Inflammatory macrophage treated with lipopolysaccharide for 4 hours (primary cell): ENCODE data around the gene VGLL1.
A peak's percentile ranks its signal among the peaks of the same experiment; 100 is the strongest.

Experiments
- DNase-seq: peaks from one replicate; pipeline ENCODE4 v3.0.0-alpha.2; 2020

The VGLL1 gene

DNA sequence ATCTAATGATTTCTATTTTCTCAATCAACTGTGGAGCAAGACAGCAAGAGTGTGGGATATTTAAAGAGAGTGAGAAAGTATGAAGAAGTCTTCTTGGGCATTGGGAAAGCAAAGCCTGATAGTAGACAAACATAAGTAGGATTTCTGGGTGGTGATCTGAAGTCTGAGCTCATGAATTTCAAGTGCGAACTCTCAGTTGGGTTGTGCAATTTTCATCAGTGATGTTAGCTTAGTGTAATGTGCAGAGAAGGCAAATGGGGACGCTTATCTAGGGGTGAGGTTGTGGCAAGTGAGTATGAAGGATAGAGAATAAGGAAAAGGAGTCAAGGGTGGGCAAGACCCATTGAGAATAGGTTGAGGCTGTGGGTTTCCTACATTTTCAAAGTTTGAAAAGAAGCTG, 23.7 kb downstream of the VGLL1 start:
- no peak for DNase-seq

DNA sequence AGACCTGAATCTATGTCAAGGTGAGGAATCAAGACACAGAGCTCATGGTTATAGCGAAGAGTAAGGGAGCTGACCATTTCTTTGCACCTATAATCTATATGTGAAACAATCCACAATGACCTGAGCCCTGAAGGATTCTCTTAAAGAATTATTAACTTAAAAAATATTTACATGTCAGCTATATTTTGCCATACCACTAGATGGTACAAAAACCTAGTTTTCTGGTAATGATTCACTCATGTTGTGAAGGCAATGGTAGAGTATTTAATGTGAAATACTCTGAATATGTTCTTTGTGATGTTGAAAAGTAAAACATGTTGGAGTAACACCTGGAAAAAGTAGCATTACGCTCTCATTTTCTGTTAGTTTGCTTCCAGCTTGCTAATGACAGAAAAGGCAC, 40.0 kb downstream of the VGLL1 start:
- DNase-seq, result no peak

DNA sequence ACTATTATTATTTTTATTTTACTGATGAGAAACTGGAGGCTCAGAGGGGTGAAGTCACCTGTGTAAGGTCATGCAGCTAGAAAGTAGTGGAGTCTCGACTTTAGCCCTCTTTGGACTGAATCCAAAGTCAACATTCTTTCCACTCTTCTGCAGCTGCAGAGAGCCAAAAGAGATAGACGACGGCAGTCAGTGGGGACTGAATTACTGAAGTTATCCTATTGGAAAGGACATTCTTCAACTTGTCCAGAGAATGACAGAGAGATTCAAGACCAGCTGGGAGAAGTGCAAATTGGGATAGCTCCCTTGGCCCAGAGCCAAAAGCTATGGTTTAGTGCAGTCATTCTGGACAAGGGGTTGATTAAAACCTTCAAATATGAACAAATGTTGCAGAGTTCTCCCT, 42.5 kb downstream of the VGLL1 start:
- DNase-seq, result no peak

DNA sequence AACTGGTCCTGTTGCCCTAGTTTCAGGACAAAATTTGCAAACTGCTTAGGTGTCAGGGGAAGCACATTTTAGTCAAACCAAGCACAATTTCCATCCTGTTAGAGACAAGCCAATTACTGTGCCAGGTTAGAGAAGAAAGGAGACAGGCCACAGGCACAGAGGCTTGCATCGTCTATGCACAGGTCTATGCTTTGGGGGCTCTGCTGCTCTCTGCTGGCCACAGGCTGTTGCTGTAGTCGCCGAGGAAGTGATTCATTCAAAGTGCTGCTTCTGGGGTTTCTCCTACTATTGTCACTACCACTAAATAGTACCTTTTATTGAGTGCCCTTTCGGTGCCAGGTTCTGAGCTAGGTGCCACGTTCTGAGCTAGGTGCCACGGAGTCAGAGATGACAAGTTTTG, 45.5 kb downstream of the VGLL1 start:
- peak; percentile 6 for DNase-seq

DNA sequence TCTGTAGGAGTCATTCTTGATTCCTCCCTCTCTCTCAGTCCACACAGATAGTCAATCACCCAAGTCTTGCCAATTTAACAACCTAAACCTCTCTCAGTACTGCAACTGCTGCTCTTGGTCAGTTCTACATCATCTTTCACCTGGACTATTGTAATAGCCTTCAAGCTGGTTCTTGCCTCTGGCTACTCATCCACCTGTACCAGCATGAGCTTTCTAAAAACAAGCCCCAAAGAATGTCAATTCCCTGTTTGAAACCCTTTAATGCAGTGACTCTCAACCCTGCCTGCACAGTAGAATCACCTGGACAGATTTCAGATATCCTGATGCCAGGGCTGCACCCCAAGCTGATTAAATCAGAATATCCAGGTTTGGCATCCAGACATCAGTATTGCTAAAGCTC, 48.3 kb downstream of the VGLL1 start:
- DNase-seq, result no peak

DNA sequence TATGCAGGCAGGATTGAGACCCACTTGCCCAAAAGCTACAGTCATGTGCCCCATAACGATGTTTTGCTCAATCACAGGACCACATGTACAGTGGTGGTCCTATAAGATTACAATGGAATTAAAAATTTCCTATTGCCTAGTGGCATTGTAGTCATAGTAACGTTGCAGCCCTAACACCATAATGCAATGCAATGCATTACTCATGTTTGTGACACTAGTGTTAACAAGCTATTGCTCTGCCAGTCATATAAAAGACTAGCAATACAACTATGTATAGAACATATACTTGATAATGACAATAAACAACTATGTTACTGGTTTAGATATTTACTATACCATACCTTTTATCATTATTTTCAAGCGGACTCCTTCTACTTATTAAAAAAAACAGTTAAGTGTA, 50.6 kb downstream of the VGLL1 start:
- DNase-seq, result no peak

DNA sequence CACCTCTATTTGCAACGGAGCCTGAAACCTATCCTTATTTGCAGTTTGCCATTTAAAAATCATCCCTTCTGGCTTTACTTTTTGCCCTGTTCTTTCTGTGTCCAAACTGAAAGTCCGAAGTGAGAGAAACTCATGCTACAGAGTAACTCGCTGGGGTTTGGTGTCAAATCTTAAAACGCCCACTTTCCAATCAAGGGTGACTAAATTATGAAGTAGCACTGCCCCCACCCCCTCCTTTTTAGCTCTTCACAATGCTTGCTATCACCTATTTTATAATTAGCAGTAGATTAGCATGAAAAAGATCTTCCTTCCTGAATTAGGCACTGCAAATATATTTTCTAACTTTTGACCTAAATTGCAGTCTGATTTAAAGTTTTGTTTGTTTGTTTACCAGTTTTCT, 52.5 kb downstream of the VGLL1 start:
- no peak for DNase-seq

DNA sequence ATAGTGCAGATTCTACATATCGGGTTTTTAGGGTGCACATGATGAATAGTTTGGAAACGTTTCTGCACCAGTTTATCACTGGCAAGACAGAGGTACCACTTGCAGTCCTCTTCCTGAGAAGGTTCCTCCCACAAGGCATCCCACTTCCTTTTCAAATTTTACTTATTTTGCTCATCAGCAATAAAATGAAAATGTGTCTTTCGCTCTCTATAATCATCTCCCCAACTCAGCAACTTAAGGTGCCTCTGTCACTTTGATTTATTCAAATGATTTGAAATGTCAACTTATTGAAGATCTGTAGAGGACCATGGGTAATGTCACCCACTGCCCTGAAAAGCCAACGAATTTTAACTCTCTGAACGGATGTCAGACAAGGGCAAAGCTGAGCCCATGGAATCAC, 53.2 kb downstream of the VGLL1 start:
- no peak for DNase-seq

DNA sequence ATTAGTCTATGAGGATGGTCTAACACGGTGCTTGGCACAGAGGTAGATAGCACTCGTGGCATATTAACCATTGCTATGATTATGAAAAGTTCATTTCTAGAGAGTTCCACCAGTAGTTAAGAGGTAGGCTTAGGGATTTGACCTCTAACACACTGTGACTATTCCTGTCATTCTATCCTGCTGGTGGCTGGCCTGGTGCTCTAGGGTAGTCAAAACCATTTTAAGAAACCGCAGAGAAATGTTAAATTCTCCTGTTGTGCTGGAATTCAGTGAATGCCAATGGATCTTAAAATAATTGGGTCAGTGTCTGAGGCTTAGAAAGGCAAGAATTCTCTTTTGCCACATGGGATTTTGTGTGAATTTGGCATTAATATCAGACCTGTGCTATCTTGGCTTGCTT, 53.9 kb downstream of the VGLL1 start:
- DNase-seq, result no peak

DNA sequence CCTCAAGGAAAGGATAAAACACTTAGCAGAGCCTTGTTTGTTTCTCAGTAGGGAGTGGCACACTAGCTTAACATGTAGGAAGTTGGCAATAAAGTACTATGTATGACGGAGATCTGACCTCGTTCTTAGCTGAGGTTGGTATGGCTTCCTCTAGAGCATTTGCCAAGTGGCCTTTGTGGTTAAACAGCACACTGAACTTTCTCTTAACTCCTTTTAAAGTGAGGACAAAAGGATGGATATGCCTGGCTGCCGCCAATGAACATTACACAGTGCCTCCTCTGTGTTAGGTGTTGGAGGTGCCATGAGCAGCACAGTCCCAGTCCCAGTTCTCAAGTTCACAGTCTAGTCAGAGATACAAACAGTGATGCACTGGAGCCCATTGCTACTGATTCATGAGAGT, 54.4 kb downstream of the VGLL1 start:
- no peak for DNase-seq

DNA sequence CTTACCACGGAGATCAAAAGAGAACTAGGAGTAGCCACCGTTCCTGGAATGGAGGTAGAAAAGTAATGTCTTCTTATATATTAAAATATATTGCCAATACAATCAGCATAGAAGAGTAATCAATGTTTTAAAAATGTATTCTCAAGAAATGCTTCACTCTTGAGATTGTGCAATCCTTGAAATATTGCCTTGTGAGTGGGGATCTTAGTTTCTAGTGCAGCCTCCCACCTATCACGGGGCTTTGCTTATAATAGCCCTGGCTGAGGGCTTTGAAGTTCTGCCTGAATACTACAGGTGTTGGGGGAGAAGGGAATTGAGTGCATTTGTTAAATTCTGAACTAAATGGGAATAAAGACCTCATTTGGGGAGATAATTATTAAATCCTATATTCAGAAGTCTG, 55.5 kb downstream of the VGLL1 start:
- DNase-seq, result no peak

DNA sequence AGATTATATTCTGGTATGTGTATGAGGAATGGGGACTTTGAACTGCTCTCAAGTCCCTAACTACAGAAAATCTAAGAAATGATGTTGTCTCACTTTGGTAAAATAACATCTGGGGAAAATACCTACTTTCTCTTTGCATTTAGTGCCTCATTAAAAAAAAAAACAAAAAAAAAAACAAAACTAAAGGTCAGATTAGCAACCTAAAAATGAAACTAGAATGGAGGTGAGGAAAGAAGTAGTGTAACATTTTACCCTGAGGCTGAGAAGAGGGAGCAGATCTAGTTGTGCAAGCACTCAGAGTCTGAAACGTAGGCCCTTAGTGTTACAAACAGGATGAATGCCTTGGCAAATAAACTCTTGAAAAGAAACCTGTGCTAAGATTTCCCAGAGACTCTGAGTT, 56.0 kb downstream of the VGLL1 start:
- peak; percentile 27 for DNase-seq

DNA sequence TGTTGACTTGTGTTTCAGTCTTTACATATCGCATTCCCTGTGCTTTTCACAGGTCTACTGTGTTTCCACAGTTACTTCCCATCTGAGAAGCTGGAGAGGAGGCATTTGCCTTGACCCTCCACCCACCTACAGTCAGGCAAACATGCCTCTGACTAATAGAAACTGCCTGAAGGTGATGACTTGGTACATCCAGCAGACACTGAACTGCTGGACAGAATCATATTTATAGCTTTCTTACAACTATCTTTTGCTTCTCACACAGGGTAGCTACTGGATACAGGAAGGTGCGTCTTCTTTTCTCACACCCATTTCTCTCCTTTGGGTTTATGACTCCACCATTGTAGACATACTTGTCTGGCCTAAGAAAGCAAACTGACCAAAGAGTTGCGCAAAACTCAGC, 58.0 kb downstream of the VGLL1 start:
- DNase-seq, result no peak

DNA sequence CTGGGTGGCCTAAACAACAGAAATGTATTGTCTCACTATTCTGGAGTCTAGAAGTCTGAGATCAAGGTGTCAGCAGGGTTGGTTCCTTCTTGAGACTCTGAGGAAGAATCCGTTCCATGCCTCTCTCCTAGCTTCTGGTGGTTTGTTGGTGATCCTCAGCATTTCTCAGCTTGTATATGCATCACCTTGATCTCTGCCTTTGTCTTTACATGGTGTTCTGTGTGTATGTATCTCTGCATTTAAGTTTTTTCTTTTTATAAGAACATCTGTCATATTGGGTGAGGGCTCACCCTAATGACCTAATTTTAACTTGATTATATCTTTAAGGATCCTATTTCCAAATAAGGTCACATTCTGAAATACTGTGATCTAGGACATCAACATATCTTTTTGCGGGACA, 65.3 kb downstream of the VGLL1 start:
- no peak for DNase-seq

DNA sequence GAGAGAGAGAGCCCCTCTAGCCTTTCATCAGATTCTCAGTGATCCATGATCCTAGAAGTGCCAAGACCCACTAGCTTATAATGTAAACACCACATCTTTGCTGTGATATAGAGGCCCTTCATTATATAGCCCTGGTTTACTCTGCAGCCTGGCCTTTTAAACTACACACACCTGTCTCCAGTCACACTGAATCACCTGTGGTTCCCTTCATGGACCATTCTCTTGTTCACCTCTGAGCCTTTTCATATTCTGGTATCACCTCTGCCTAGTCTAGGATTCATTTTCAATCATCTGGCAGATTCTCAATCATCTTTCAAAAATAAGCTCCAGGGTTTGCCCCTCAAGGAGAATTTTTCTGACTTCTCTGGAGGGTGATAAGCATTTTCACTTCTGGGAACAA, 65.9 kb downstream of the VGLL1 start:
- DNase-seq, result no peak

DNA sequence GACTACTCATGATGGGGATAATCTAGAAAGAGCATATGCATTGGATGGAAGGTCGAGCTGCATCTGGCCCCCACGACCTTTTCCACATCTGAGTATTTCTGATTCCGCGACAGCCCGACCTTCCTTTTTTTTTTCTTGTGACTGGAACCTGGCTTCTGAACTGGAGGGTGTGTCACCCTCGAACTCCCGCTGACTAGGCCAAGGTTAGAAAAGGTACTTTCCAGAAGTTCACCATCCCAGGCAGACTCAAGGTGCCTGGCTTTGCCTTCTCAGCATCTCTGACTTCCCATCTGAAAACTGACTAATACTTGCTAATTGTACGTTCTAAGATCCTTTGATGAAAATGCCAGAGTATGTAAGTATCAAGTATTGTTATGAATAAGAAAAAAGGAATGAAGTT, 66.6 kb downstream of the VGLL1 start:
- no peak for DNase-seq

DNA sequence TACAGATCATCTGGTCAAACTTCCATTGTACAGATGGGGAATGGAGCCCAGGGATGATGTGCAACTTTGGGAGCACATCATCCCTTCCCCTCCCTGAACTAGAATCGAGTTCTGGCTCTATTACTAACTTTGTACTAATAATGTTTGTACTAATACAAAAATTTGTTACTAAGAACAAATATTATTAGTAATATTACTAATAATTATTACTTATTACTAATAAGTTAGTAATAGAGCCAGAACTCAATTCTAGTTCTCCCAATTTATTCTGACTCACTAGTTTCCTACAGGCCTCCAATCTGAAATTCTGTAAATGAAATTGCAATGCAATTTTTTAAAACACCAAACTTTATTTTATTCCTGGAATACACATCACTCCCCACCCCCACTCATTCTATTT, 68.0 kb downstream of the VGLL1 start:
- DNase-seq, result no peak
